ENCODE results near the gene CDRT15.
"Not testable (repeated sequence)": the region's sequence is repeated elsewhere in the genome, so short reads cannot be mapped to it uniquely, and the experiment has no call there.

The CDRT15 gene

GRCh38 chr17:14191469-14191868, 45.2 kb downstream of the CDRT15 start:
- DNase-seq (ENCODE audit: low read depth, low spot score); H3K27ac ChIP-seq: not testable (repeated sequence)

GRCh38 chr17:14190774-14191173, 45.9 kb downstream of the CDRT15 start:
- not testable (repeated sequence) for H3K27ac ChIP-seq; DNase-seq (ENCODE audit: low read depth, low spot score)

GRCh38 chr17:14186443-14186842, 50.2 kb downstream of the CDRT15 start:
- not testable (repeated sequence) for H3K27ac ChIP-seq; DNase-seq (ENCODE audit: low read depth, low spot score)
